K562 (cell line): ENCODE results near the gene SNIP1.
"Not testable (repeated sequence)": the region's sequence is repeated elsewhere in the genome, so short reads cannot be mapped to it uniquely, and the experiment has no call there.

Source experiments
- ATF2 ChIP-seq: sonication (generic); formaldehyde crosslinking; IDR thresholded peaks from 2 replicates; pipeline ENCODE4 v1.8.1; 2022; ENCODE audit warnings: missing genetic modification reagents
- BRF1 ChIP-seq: IDR thresholded peaks from 3 replicates; pipeline ENCODE4 v1.6.1; 2011; ENCODE audit warnings: borderline replicate concordance, mild to moderate bottlenecking; ENCODE audit not compliant: insufficient read length; ENCODE audit errors: extremely low read depth
- CTCF ChIP-seq, 3 experiments: IDR thresholded peaks in 2 of 3; conservative IDR thresholded peaks in 1 of 3; 2 replicates each; pipeline ENCODE4 v1.5.1; 2011 to 2012; ENCODE audit warnings: low read length in 3 of 3, mild to moderate bottlenecking in 3 of 3, control low read depth in 2 of 3, improper control_type of control experiment in 1 of 3, inconsistent platforms in 1 of 3, low read depth in 1 of 3, mixed read lengths in 1 of 3, moderate library complexity in 1 of 3; ENCODE audit not compliant: insufficient read depth in 2 of 3
- DNMT1 ChIP-seq: fragments of 450-650 bp; IDR thresholded peaks from 2 replicates; pipeline ENCODE4 v1.6.1; 2016; ENCODE audit warnings: antibody characterized with exemption, mild to moderate bottlenecking
- NR1H2 ChIP-seq: sonication (generic); formaldehyde crosslinking; IDR thresholded peaks from 2 replicates; pipeline ENCODE4 v1.4.0; 2020; ENCODE audit warnings: mild to moderate bottlenecking, missing genetic modification reagents
- POLR2AphosphoS5 ChIP-seq: IDR thresholded peaks from 2 replicates; pipeline ENCODE4 v1.6.1; 2011; ENCODE audit warnings: mild to moderate bottlenecking, low read depth, low read length, moderate library complexity; ENCODE audit not compliant: control insufficient read depth, insufficient read depth
- RFX5 ChIP-seq: IDR thresholded peaks from 2 replicates; pipeline ENCODE4 v1.6.1; 2011; ENCODE audit warnings: low read depth, mild to moderate bottlenecking, improper control_type of control experiment, low read length
- TGIF2 ChIP-seq: sonication (generic); formaldehyde crosslinking; IDR thresholded peaks from 2 replicates; pipeline ENCODE4 v1.8.1; 2022; ENCODE audit warnings: mild to moderate bottlenecking, missing genetic modification reagents, moderate library complexity

DNA sequence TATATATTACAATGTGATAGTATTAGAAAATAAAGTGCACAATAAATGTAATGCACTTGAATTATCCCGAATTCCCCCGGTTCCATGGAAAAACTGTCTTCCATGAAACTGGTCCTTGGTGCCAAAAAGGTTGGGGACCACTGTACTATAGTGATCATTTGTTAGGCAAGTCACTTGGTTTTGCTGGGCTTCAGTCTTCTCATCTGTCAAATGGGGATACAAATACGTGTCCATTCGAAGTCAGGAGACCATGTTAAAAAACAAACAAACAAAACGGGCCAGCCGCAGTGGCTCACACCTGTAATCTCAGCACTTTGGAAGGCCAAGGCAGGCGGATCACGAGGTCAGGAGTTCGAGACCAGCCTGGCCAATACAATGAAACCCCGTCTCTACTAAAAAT lies 14.9 kb downstream of the SNIP1 start:
- not testable (repeated sequence) for TF ChIP-seq BRF1; POLR2AphosphoS5; ATF2 (CRISPR knock-in tag); DNMT1; NR1H2; CTCF (IDR thresholded peaks at IDR 0.05 in 2 of 3, conservative IDR thresholded peaks at IDR 0.05 in 1 of 3; ENCODE audit: insufficient read depth in 2 of 3, low read depth in 1 of 3, low read length in 3 of 3); RFX5; TGIF2 (CRISPR knock-in tag)
